ENCODE measurements around the gene NETO2. TPM values are rescaled to one million over a fixed set of nuclear protein-coding genes. Genes with fewer than 3 reads are reported as not detected.

NETO2 gene
- total and polyA plus RNA-seq, 8 donors: 9.7 to 49.9 (median 43.0) TPM

DNA sequence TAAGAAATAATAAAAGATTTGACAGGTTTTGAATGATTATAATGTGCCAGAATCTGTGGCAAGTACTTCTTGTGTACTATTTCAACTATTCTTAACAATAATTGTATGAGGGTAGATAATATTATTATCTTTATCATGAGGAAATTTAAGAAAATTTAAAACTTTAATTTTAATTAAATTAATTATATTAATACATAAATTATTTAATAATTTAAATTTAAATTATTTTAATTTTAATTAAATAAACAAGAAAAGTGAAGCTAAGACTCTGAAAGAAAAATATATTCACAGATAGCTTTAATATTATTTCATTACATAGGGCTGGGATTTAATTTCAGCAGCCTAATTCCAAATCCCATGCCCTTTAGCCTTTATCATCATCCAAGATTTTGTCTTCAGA is 31.4 kb upstream of the NETO2 start:
- TF ChIP-seq, protein P1, sequence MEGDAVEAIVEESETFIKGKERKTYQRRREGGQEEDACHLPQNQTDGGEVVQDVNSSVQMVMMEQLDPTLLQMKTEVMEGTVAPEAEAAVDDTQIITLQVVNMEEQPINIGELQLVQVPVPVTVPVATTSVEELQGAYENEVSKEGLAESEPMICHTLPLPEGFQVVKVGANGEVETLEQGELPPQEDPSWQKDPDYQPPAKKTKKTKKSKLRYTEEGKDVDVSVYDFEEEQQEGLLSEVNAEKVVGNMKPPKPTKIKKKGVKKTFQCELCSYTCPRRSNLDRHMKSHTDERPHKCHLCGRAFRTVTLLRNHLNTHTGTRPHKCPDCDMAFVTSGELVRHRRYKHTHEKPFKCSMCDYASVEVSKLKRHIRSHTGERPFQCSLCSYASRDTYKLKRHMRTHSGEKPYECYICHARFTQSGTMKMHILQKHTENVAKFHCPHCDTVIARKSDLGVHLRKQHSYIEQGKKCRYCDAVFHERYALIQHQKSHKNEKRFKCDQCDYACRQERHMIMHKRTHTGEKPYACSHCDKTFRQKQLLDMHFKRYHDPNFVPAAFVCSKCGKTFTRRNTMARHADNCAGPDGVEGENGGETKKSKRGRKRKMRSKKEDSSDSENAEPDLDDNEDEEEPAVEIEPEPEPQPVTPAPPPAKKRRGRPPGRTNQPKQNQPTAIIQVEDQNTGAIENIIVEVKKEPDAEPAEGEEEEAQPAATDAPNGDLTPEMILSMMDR (IDR thresholded peaks at IDR 0.05): no peak
- no peaks in the 10 kb centered on the region for H3K9me3 ChIP-seq
- no peak for DNase-seq
- no peaks in the 10 kb centered on the region for H3K27me3 ChIP-seq
- no peaks in the 10 kb centered on the region for H3K4me1 ChIP-seq
- H3K27ac ChIP-seq: no peak overlapping the region
- H3K4me3 ChIP-seq: no peak overlapping the region
- no peak for ATAC-seq
- no peaks in the 10 kb centered on the region for H3K36me3 ChIP-seq
- intact Hi-C loops (cut with DNase I): no loop called here

DNA sequence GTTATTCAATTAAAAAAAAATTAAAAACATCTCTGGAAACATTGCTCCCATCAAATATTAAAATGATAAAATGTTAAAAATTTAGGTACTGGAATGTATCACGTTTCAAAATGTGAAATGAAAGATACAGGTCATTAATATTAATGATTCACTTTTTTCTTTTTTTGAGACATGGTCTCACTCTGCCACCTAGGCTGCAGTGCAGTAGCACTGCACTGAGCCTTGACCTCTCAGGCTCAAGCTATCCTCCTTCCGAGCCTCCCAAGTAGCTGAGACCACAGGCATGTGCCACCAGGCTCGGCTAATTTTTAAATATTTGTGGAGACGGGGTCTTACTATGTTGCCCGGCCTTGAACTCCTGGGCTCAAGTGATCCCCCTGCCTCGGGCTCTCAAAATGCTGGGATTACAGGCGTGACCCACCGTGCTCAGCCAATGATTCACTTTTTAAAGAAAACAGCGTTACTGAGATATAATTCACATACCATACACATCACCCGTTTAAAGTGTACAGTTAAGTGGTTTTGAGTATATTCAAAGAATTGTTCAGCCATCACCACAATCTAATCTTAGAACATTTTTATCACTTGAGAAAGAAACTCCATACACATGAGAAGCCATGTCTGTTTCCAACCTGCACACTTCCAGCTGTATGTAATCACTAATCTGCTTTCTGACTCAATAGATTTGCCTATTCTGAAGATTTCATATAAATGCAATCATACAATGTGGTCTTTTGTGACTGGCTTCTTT is 19.1 kb upstream of the NETO2 start:
- ATAC-seq (no peak), DNase-seq (no peak)
- intact Hi-C loops (cut with DNase I): no loop called here
- H3K4me3 ChIP-seq: no peak overlapping the region
- H3K27ac ChIP-seq: no peak overlapping the region
- H3K9me3 ChIP-seq: no peaks in the 10 kb centered on the region
- H3K4me1 ChIP-seq: no peaks in the 10 kb centered on the region
- no peaks in the 10 kb centered on the region for H3K27me3 ChIP-seq
- H3K36me3 ChIP-seq: peaks cover 0 to 13% of the 10 kb centered on the region in 2 donors
- TF ChIP-seq, protein P1 (IDR thresholded peaks at IDR 0.05): no peak

DNA sequence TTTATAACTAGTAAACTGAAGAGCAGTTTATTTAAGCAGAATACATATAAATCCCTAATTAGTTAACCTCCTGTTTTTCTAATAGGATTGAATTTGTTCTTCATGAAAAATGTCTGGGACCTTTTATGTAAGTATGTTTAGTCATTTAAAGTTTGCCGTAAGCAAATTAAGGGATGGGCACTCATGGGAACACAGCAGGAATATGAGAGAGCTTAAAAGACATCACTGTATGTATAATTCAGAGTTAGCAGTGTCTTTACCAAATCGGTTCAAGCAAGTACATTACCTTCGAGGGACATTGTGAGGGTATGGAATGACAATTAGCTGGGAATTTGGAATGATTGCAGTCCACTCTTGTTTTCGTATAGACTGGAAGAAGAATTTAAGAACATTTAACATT is 17.7 kb upstream of the NETO2 start:
- no peak overlapping the region for H3K27ac ChIP-seq
- ATAC-seq (no peak), DNase-seq (no peak)
- TF ChIP-seq, protein P1 (IDR thresholded peaks at IDR 0.05): no peak
- H3K4me3 ChIP-seq: no peak overlapping the region
- H3K36me3 ChIP-seq: peaks cover 0 to 26% of the 10 kb centered on the region in 2 donors
- intact Hi-C loops (cut with DNase I): no loop called here
- H3K9me3 ChIP-seq: no peaks in the 10 kb centered on the region
- no peaks in the 10 kb centered on the region for H3K27me3 ChIP-seq
- H3K4me1 ChIP-seq: no peaks in the 10 kb centered on the region

DNA sequence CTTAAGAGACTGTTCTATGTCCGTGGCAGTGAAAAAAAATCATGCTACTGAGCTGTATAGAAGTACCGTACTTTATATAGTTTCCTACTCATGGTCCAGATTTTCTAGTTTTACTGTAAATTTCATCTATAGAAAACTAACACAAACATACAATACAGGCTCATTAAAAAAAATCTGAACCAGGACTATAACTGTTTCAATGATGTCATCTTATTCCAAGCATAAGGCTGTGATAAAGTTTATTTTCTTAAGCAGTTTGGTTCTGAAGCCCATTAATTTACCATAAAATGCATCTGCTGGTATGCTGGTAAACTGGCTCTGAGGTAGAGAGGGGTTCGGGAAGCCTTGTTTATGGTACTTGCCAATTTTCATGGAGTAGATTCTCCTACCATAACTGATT is 16.7 kb upstream of the NETO2 start:
- DNase-seq: no peak
- Histone ChIP-seq H3K4me1 (no peaks in the 10 kb centered on the region), H3K27me3 (no peaks in the 10 kb centered on the region), H3K9me3 (no peaks in the 10 kb centered on the region), H3K4me3 (no peak overlapping the region), H3K27ac (no peak overlapping the region), H3K36me3 (peaks cover 0 to 32% of the 10 kb centered on the region in 2 donors)
- TF ChIP-seq, protein P1 (IDR thresholded peaks at IDR 0.05): no peak
- intact Hi-C loops (cut with DNase I): no loop called here
- ATAC-seq: no peak

DNA sequence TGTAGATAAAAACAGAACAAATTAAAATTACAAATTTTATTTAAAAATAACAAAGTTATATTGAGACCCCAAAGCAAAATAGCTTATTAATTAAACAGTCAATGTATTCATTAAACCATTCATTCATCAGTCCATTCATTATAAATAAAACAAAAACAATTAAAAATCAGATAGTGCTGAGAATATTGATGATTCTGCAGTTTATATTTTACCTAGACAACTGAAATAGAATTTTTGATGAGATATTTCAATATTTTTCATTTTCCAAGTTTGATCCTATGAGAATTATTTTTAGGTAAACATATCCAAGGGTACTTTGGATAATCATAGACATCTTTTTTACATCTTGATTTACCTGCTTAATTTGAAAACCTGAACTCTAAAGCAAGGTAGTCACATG is 15.2 kb upstream of the NETO2 start:
- TF ChIP-seq, protein P1 (IDR thresholded peaks at IDR 0.05): no peak
- ATAC-seq (no peak), DNase-seq (no peak)
- intact Hi-C loops (cut with DNase I): no loop called here
- no peaks in the 10 kb centered on the region for H3K4me1 ChIP-seq
- H3K27me3 ChIP-seq: no peaks in the 10 kb centered on the region
- H3K27ac ChIP-seq: no peak overlapping the region
- H3K4me3 ChIP-seq: no peak overlapping the region
- no peaks in the 10 kb centered on the region for H3K9me3 ChIP-seq
- peaks cover 0 to 38% of the 10 kb centered on the region in 2 donors for H3K36me3 ChIP-seq
